ENCODE measurements around the gene COG3.

DNA sequence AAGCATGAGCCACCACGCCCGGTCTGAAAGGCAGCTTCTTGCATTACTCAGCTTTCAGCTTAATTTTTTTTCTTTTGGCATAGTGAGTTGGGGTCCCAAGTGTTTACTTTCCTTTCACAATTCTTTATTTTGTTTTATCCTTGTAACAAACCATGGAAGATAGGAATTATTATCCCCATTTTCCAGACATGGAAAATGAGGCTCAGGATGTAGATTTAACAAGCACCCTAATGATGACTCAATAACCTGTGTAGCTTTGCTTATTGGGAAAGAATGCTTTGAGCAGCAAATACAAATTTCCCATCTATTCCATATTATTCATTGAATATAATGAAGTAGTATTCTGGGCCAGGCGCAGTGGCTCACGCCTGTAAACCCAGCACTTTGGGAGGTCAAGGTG lies 13.5 kb upstream of the COG3 start:
- TF ChIP-seq, protein P1, sequence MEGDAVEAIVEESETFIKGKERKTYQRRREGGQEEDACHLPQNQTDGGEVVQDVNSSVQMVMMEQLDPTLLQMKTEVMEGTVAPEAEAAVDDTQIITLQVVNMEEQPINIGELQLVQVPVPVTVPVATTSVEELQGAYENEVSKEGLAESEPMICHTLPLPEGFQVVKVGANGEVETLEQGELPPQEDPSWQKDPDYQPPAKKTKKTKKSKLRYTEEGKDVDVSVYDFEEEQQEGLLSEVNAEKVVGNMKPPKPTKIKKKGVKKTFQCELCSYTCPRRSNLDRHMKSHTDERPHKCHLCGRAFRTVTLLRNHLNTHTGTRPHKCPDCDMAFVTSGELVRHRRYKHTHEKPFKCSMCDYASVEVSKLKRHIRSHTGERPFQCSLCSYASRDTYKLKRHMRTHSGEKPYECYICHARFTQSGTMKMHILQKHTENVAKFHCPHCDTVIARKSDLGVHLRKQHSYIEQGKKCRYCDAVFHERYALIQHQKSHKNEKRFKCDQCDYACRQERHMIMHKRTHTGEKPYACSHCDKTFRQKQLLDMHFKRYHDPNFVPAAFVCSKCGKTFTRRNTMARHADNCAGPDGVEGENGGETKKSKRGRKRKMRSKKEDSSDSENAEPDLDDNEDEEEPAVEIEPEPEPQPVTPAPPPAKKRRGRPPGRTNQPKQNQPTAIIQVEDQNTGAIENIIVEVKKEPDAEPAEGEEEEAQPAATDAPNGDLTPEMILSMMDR (conservative IDR thresholded peaks at IDR 0.05): no peak
- no peak for TF ChIP-seq ZFX (IDR thresholded peaks at IDR 0.05)

Data from C4-2B (cell line).